ENCODE data around the gene ZNF768. TPM values are rescaled to one million over a fixed set of nuclear protein-coding genes. Genes with fewer than 3 reads are reported as not detected.
A peak's percentile ranks its signal among the peaks of the same experiment; 100 is the strongest.

Gene ZNF768
- total RNA-seq, 4 donors from 2014 or later: 13.6 to 24.5 (median 20.6) TPM

GRCh38 chr16:30476991-30477390 is 49.4 kb downstream of the ZNF768 start:
- no peak overlapping the region for H3K27ac ChIP-seq
- H3K36me3 ChIP-seq: no peaks in the 10 kb centered on the region
- peaks cover 0 to 36% (median 4%) of the 10 kb centered on the region in 4 donors for H3K27me3 ChIP-seq
- H3K9me3 ChIP-seq: no peaks in the 10 kb centered on the region
- H3K4me3 ChIP-seq: no peak overlapping the region
- no peak for DNase-seq
- intact Hi-C loops (cut with DNase I): no loop called here
- TF ChIP-seq POLR2A (IDR thresholded peaks at IDR 0.05): no peak
- TF ChIP-seq CTCF (IDR thresholded peaks at IDR 0.05): no peak
- WGBS, 2 donors: 63 to 65% methylated on average over 3 of the region's 3 CpGs
- H3K4me1 ChIP-seq: no peaks in the 10 kb centered on the region

- no peaks in the 10 kb centered on the region for H3K9me3 ChIP-seq
- TF ChIP-seq POLR2A (IDR thresholded peaks at IDR 0.05) (no peak), CTCF (IDR thresholded peaks at IDR 0.05) (no peak)
- DNase-seq: no peak
- H3K4me3 ChIP-seq: peak overlapping the region in 1 of 4 donors; percentile 30
- WGBS, 2 donors: 72 to 77% methylated on average over 7 of the region's 7 CpGs
- intact Hi-C loops (cut with DNase I): no loop called here
- no peak overlapping the region for H3K27ac ChIP-seq
- H3K4me1 ChIP-seq: peaks cover 0 to 4% (median 3%) of the 10 kb centered on the region in 3 donors
- H3K36me3 ChIP-seq: no peaks in the 10 kb centered on the region
- peaks cover 0 to 36% (median 4%) of the 10 kb centered on the region in 4 donors for H3K27me3 ChIP-seq
Measured at GRCh38 chr16:30474684-30475083, 51.7 kb downstream of the ZNF768 start.

- Histone ChIP-seq H3K27me3 (peaks cover 0 to 36% (median 4%) of the 10 kb centered on the region in 4 donors), H3K36me3 (no peaks in the 10 kb centered on the region), H3K4me3 (peak overlapping the region in 3 of 4 donors; percentile 21 to 51 (median 30)), H3K27ac (peak overlapping the region in 3 of 4 donors; percentile 10 to 57 (median 54)), H3K9me3 (no peaks in the 10 kb centered on the region), H3K4me1 (peaks cover 0 to 4% (median 3%) of the 10 kb centered on the region in 3 donors)
- no peak for DNase-seq
- WGBS, 2 donors: 20% methylated on average over 1 of the region's 35 CpGs; no CpG with 5 or more reads in 1 of the 2 donors
- TF ChIP-seq CTCF (IDR thresholded peaks at IDR 0.05) (no peak), POLR2A (IDR thresholded peaks at IDR 0.05) (no peak)
- intact Hi-C loops (cut with DNase I): no loop called here
Measured at GRCh38 chr16:30474074-30474452, 52.3 kb downstream of the ZNF768 start.

Small RNA genes lying within 50 kb of the gene (small RNA-seq; reads per million reads assigned to genes)
- gene MIR4518 (0 reads per million in 4 donors), gene RNU7-61P (0 reads per million in 4 donors)

Other genes with a start within 250 kb of the ZNF768 start
- 10 to 100 TPM; 21.9 to 38.0 (median 28.5) TPM for gene CD2BP2, start 171.3 kb downstream of the ZNF768 start, total RNA-seq
- gene TBC1D10B, start 156.1 kb downstream of the ZNF768 start, total RNA-seq: 10 to 100 TPM; 21.9 to 33.9 (median 26.1) TPM
- gene MYL11, start 151.8 kb downstream of the ZNF768 start, total RNA-seq: not detected
- gene SEPTIN1, start 144.0 kb downstream of the ZNF768 start, total RNA-seq: 1 to 10 TPM; 1.2 to 7.1 (median 2.7) TPM
- 1 to 10 TPM; 2.8 to 5.9 (median 4.5) TPM for gene ZNF48, start 131.1 kb downstream of the ZNF768 start, total RNA-seq
- gene ZNF771, start 119.0 kb downstream of the ZNF768 start, total RNA-seq: 10 to 100 TPM in 1 of 4 donors, 1 to 10 TPM in 3; 3.7 to 15.1 (median 7.0) TPM
- gene DCTPP1, start 96.5 kb downstream of the ZNF768 start, total RNA-seq: 10 to 100 TPM in 3 of 4 donors, 1 to 10 TPM in 1; 7.4 to 28.6 (median 22.7) TPM
- gene SEPHS2, start 80.7 kb downstream of the ZNF768 start, total RNA-seq: 10 to 100 TPM; 17.7 to 23.5 (median 19.7) TPM
- gene ITGAL, start 53.8 kb downstream of the ZNF768 start, total RNA-seq: 1 to 10 TPM; 1.3 to 4.4 (median 2.4) TPM
- gene ZNF747, start 8.3 kb upstream of the ZNF768 start, total RNA-seq: 10 to 100 TPM in 1 of 4 donors, 1 to 10 TPM in 3; 7.2 to 12.4 (median 8.3) TPM
- 1 to 10 TPM; 4.7 to 8.3 (median 7.2) TPM for gene ZNF764, start 31.8 kb upstream of the ZNF768 start, total RNA-seq
- gene ZNF688, start 45.1 kb upstream of the ZNF768 start, total RNA-seq: 10 to 100 TPM in 2 of 4 donors, 1 to 10 TPM in 2; 5.4 to 15.3 (median 10.2) TPM
- gene ZNF785, start 59.1 kb upstream of the ZNF768 start, total RNA-seq: 10 to 100 TPM in 1 of 4 donors, 1 to 10 TPM in 3; 2.7 to 10.9 (median 5.6) TPM
- gene ZNF689, start 83.8 kb upstream of the ZNF768 start, total RNA-seq: 1 to 10 TPM; 2.0 to 6.7 (median 3.8) TPM
- gene PRR14, start 124.4 kb upstream of the ZNF768 start, total RNA-seq: 10 to 100 TPM; 16.6 to 21.8 (median 20.3) TPM
- 10 to 100 TPM; 22.3 to 80.2 (median 45.3) TPM for gene FBRS, start 131.9 kb upstream of the ZNF768 start, total RNA-seq
- 10 to 100 TPM; 10.7 to 39.6 (median 26.1) TPM for gene SRCAP, start 172.6 kb upstream of the ZNF768 start, total RNA-seq
- 10 to 100 TPM; 18.6 to 27.8 (median 21.7) TPM for gene PHKG2, start 221.9 kb upstream of the ZNF768 start, total RNA-seq
- gene CFAP119, start 235.5 kb upstream of the ZNF768 start, total RNA-seq: 1 to 10 TPM in 3 of 4 donors, not detected in 1; 1.3 to 5.0 (median 3.4) TPM
- 10 to 100 TPM; 53.8 to 81.1 (median 73.4) TPM for gene RNF40, start 235.8 kb upstream of the ZNF768 start, total RNA-seq

All from esophagus squamous epithelium (tissue), 5 donors.